Neutrophil (primary cell): Measurements from ENCODE around the gene SOX2.

Experiments
- H3K27ac ChIP-seq: fragments of 200-600 bp; sonication (generic); 2 replicates; pipeline ENCODE4 v1.5.1; 2016; ENCODE audit warnings: mild to moderate bottlenecking, moderate library complexity
- H3K27me3 ChIP-seq: fragments of 200-600 bp; sonication (generic); 2 replicates; pipeline ENCODE4 v1.6.0; 2016; ENCODE audit warnings: mild to moderate bottlenecking
- H3K36me3 ChIP-seq: fragments of 200-600 bp; sonication (generic); 2 replicates; pipeline ENCODE4 v1.5.1; 2017
- H3K4me1 ChIP-seq, 2 experiments: fragments of 200-600 bp in 1 of 2; sonication (generic) in 1 of 2; 1 replicate in 1 of 2; 2 replicates in 1 of 2; pipeline versions ENCODE4 v1.5.1 to v1.6.1; 2013 to 2016; ENCODE audit warnings: low read depth in 1 of 2, low read length in 1 of 2, mild to moderate bottlenecking in 1 of 2, moderate library complexity in 1 of 2; ENCODE audit not compliant: control insufficient read depth in 1 of 2, insufficient read depth in 1 of 2
- H3K4me3 ChIP-seq, 2 experiments: fragments of 200-600 bp in 1 of 2; sonication (generic) in 1 of 2; 1 replicate in 1 of 2; 2 replicates in 1 of 2; pipeline ENCODE4 v1.5.1; 2013 to 2016; ENCODE audit warnings: low read depth in 1 of 2, low read length in 1 of 2, mild to moderate bottlenecking in 1 of 2, moderate library complexity in 1 of 2
- H3K9me3 ChIP-seq: fragments of 200-600 bp; sonication (generic); 2 replicates; pipeline ENCODE4 v1.5.1; 2016
- CTCF ChIP-seq: fragments of 200-600 bp; sonication (generic); IDR thresholded peaks from 2 replicates; pipeline ENCODE4 v1.5.1; 2016; ENCODE audit warnings: antibody characterized with exemption

SOX2 gene

GRCh38 chr3:181718369-181718768 lies 6.6 kb downstream of the SOX2 start:
- Histone ChIP-seq H3K36me3 (no peaks in the 10 kb centered on the region), H3K9me3 (no peaks in the 10 kb centered on the region), H3K27ac (no peak overlapping the region), H3K4me1 (no peaks in the 10 kb centered on the region), H3K4me3 (no peak overlapping the region), H3K27me3 (peaks cover 100% of the 10 kb centered on the region)
- no peak for TF ChIP-seq CTCF

GRCh38 chr3:181718987-181719911 lies 7.5 kb downstream of the SOX2 start:
- Histone ChIP-seq H3K4me1 (no peaks in the 10 kb centered on the region), H3K27me3 (peaks cover 100% of the 10 kb centered on the region), H3K36me3 (no peaks in the 10 kb centered on the region), H3K4me3 (no peak overlapping the region), H3K9me3 (no peaks in the 10 kb centered on the region), H3K27ac (no peak overlapping the region)
- no peak for TF ChIP-seq CTCF

- Histone ChIP-seq H3K4me3 (no peak overlapping the region), H3K27me3 (peaks cover 100% of the 10 kb centered on the region)
- TF ChIP-seq CTCF: no peak
Observed at GRCh38 chr3:181719991-181720680, 8.4 kb downstream of the SOX2 start.

GRCh38 chr3:181721046-181721875 lies 9.5 kb downstream of the SOX2 start:
- no peak for TF ChIP-seq CTCF
- Histone ChIP-seq H3K27ac (no peak overlapping the region), H3K9me3 (no peaks in the 10 kb centered on the region), H3K4me1 (no peaks in the 10 kb centered on the region), H3K36me3 (no peaks in the 10 kb centered on the region), H3K27me3 (peaks cover 100% of the 10 kb centered on the region), H3K4me3 (no peak overlapping the region)

More at GRCh38 chr3:181719991-181720680, 8.4 kb downstream of the SOX2 start:
- Histone ChIP-seq H3K9me3 (no peaks in the 10 kb centered on the region), H3K27ac (no peak overlapping the region), H3K4me1 (no peaks in the 10 kb centered on the region), H3K36me3 (no peaks in the 10 kb centered on the region)

- TF ChIP-seq CTCF: no peak
- peaks cover 100% of the 10 kb centered on the region for H3K27me3 ChIP-seq
Observed at GRCh38 chr3:181722156-181722555, 10.4 kb downstream of the SOX2 start.

More at GRCh38 chr3:181722156-181722555, 10.4 kb downstream of the SOX2 start:
- Histone ChIP-seq H3K4me3 (no peak overlapping the region), H3K4me1 (no peaks in the 10 kb centered on the region), H3K9me3 (no peaks in the 10 kb centered on the region), H3K36me3 (no peaks in the 10 kb centered on the region), H3K27ac (no peak overlapping the region)
